ENCODE data around the gene NCAPH2.

DNA sequence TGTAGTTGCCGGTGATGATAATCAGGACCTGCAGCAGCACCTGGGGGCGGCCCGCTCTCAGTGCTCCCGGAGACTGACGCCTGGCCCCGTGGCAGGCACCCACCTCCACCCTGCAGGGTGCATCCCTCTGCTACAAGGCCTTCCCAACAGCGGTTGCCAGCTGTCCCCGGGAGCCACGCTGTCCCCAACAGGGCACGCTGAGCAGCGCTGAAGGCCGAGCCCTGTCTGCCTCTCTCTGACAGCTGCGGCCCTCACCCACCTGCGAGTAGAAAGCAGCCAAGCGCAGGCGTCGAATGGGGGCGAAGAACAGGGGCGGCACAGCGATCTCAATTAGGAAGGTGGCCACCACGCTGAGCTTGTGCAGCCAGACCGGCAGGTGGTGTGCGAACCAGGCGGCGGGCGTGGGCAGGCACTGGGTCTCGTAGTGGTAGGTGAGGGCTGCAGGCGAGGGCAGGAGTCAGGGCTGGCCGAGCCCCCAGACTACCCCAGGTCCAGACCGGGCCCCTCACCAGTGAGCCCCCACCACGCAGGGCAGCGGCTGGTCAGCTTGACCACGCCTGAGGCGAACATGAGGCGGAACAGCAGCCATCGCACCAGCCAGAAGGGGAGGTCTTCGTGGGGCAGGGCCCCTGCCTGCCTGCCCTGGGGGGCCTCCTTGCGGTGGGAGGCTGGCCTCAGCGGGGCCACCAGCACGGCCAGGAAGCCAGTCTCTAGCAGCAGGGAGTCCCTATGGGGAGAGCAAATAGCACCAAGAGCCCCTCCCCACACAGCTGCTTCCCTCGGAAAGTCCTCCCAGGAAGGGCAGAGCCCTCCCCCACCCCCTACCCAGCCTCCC lies 2.0 kb upstream of the NCAPH2 start:
- TF ChIP-seq, protein P1, sequence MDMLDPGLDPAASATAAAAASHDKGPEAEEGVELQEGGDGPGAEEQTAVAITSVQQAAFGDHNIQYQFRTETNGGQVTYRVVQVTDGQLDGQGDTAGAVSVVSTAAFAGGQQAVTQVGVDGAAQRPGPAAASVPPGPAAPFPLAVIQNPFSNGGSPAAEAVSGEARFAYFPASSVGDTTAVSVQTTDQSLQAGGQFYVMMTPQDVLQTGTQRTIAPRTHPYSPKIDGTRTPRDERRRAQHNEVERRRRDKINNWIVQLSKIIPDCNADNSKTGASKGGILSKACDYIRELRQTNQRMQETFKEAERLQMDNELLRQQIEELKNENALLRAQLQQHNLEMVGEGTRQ (IDR thresholded peaks at IDR 0.05; ENCODE audit: low read depth, low read length): no peak
- TF ChIP-seq, protein P1 (CRISPR knock-in tag; IDR thresholded peaks at IDR 0.05; ENCODE audit: borderline replicate concordance): no peak
- TF ChIP-seq ZFP36 (IDR thresholded peaks at IDR 0.05; ENCODE audit: borderline replicate concordance, low read depth, low read length, partially characterized antibody) (no peak), SRY (CRISPR knock-in tag; IDR thresholded peaks at IDR 0.05) (no peak), ZNF24 (IDR thresholded peaks at IDR 0.05) (no peak)
- TF ChIP-seq, protein P2, sequence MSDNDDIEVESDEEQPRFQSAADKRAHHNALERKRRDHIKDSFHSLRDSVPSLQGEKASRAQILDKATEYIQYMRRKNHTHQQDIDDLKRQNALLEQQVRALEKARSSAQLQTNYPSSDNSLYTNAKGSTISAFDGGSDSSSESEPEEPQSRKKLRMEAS (IDR thresholded peaks at IDR 0.05): no peak

Measured in HepG2 (cell line).